ENCODE measurements around the gene FPR2.

DNA sequence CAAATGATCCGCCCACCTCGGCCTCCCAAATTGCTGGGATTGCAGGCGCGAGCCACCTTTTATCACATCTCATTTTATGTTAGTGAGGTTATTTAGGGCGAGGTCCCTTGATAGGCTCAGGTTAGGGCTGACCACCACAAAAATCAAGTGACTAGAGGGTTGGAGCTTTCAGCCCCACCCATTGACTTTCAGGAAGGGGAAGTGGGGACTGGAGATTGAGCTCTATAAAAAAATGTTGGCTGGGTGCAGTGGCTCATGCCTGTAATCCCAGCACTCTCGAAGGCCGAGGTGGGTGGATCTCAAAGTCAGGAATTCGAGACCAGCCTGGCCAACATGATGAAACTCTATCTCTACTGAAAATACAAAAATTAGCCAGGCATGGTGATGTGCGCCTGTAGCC lies 54.1 kb downstream of the FPR2 start:
- no peak for TF ChIP-seq POLR2A (IDR thresholded peaks at IDR 0.05)
- TF ChIP-seq, protein P1, sequence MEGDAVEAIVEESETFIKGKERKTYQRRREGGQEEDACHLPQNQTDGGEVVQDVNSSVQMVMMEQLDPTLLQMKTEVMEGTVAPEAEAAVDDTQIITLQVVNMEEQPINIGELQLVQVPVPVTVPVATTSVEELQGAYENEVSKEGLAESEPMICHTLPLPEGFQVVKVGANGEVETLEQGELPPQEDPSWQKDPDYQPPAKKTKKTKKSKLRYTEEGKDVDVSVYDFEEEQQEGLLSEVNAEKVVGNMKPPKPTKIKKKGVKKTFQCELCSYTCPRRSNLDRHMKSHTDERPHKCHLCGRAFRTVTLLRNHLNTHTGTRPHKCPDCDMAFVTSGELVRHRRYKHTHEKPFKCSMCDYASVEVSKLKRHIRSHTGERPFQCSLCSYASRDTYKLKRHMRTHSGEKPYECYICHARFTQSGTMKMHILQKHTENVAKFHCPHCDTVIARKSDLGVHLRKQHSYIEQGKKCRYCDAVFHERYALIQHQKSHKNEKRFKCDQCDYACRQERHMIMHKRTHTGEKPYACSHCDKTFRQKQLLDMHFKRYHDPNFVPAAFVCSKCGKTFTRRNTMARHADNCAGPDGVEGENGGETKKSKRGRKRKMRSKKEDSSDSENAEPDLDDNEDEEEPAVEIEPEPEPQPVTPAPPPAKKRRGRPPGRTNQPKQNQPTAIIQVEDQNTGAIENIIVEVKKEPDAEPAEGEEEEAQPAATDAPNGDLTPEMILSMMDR (IDR thresholded peaks at IDR 0.05): no peak
